Activated T-helper 9 cell treated with anti-CD3 and anti-CD28 coated beads, Interleukin-2, amount 50 U/mL, for 16 hours (primary cell): ENCODE measurements around the gene OTOA.
"Not testable (repeated sequence)": the region's sequence is repeated elsewhere in the genome, so short reads cannot be mapped to it uniquely, and the experiment has no call there.

Experiments used
- DNase-seq: peaks from one replicate; pipeline ENCODE4 v3.0.0-alpha.2; 2020; ENCODE audit warnings: low read depth

The OTOA gene

DNA sequence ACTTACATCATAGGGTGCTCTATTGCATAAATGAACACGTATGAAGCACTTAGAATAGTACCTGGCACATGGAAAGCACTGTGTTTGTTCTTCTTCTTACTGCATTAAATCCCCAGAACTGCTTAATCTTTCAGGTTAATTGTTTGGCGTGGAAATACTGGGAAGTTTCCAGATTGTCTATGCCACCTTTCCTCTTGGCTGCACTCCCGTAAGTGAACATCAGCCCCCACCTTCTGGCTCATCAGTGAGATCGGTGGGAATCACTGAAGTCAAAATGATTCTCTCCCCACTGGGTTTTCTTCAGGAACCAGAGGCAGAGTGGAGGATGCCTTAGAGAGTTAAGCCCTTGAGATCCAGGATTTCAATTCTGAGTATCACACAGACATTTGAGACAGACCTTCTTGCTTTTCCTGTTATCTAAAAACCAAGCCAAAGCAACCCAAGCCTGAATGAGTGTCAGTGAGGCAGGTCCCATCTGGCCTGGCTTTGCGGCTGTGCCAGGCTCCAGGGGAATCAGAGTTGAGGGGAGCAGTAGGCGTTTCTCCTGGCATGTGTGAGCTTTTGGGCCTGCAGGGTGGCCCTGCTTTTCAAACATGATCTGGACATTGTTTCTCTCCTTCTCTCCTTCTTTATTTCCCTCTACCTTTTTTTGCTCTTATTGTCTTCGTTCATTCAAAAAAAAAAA lies 59.1 kb downstream of the OTOA start:
- DNase-seq = no peak

- no peak for DNase-seq
These were observed 59.8 kb downstream of the OTOA start for GRCh38 chr16:21723532-21723931.

DNA sequence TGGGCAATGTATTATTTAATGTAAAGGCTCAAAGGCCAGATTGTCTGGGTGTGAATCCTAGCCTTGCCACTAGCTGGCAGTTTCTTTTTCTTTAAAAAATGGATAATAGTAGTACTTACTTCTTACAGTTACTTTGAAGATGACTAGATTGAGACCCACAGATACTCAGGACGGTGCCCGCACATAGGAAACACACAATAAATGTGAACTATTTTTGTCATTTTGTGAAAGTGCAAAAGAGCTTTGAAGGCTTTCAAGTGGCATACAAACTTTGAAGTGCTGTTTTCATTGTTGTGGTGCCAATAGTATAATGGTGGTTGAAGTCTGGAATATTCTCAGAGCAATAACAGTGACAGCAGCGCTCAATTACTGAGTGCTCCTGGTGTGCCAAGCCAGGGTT lies 63.6 kb downstream of the OTOA start:
- DNase-seq = no peak

- DNase-seq = not testable (repeated sequence)
These were observed 67.5 kb downstream of the OTOA start for GRCh38 chr16:21731233-21731632.

- not testable (repeated sequence) for DNase-seq
These were observed 76.9 kb downstream of the OTOA start for GRCh38 chr16:21740637-21741036.

GRCh38 chr16:21756192-21757079 lies 92.7 kb downstream of the OTOA start:
- not testable (repeated sequence) for DNase-seq

- not testable (repeated sequence) for DNase-seq
These were observed 93.4 kb downstream of the OTOA start for GRCh38 chr16:21757080-21757671.

- not testable (repeated sequence) for DNase-seq
These were observed 104.5 kb downstream of the OTOA start for GRCh38 chr16:21768280-21768679.

GRCh38 chr16:21768810-21769209 lies 105.0 kb downstream of the OTOA start:
- not testable (repeated sequence) for DNase-seq

GRCh38 chr16:21769284-21769683 lies 105.5 kb downstream of the OTOA start:
- DNase-seq = not testable (repeated sequence)

- DNase-seq = not testable (repeated sequence)
These were observed 106.8 kb downstream of the OTOA start for GRCh38 chr16:21770584-21770983.

- DNase-seq = not testable (repeated sequence)
These were observed 108.9 kb downstream of the OTOA start for GRCh38 chr16:21772547-21773206.

DNA sequence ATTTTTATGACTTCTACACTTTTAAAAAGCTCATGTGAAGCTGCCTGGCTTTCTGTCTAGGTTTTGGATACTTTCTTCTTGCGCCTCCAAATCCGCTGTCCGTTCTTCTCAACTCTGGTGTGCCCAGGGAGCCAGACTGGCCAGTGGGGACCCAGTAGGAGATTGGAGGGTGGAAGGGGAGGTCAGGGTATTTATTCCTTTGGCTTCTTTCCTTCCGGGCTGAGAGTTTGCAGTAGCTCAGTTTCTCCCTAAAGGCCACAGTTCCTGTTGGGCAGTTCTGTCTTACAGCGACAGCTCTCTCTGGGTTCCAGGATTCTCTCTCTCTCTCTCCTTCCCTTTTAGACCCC lies 109.4 kb downstream of the OTOA start:
- not testable (repeated sequence) for DNase-seq

- not testable (repeated sequence) for DNase-seq
These were observed 116.8 kb downstream of the OTOA start for GRCh38 chr16:21780525-21780924.

DNA sequence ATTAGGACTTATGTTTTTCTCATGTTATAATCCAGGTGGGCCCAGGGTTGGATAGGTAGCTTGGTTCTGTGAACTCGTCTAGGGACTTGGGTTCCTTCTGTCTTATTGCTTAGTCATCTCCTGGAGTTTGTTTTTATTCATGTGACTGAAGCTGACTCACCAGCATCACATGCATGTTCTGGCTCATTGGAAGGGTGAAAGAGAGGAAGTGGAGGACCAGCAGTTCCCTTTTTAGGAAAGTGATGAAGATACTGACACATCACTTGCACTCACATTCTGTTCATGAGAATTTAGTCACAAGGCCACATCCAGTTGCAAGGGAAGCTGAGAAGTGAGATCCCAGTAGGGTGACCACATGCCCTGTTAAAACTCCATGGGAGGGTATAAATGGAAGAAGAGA lies 126.7 kb downstream of the OTOA start:
- DNase-seq = not testable (repeated sequence)

- DNase-seq = not testable (repeated sequence)
These were observed 129.5 kb downstream of the OTOA start for GRCh38 chr16:21793310-21793709.

GRCh38 chr16:21798601-21799000 lies 134.8 kb downstream of the OTOA start:
- DNase-seq = not testable (repeated sequence)

- not testable (repeated sequence) for DNase-seq
These were observed 138.0 kb downstream of the OTOA start for GRCh38 chr16:21801538-21802374.

DNA sequence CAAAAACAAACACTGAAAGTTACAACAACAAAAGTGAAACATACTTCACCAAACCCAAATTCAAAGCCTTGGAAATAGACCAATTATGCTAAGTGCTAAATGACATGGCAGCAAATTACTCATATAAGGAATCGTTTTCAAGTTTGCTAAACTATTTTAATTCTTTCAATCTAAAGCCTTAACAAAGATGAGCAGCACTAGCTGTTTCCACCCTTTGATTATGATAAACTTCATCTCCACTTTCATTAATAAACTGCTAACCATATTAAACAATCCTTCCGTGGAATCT lies 138.6 kb downstream of the OTOA start:
- DNase-seq = not testable (repeated sequence)
